ENCODE measurements around the gene SERPINA12. TPM values are rescaled to one million over a fixed set of nuclear protein-coding genes. Genes with fewer than 3 reads are reported as not detected.

Gene SERPINA12
- total and polyA plus RNA-seq, 4 donors: 0.13 TPM; not detected in 3

GRCh38 chr14:94501588-94502516 is 7.4 kb downstream of the SERPINA12 start:
- no peaks in the 10 kb centered on the region for H3K27me3 ChIP-seq (ENCODE audit: control insufficient read depth, insufficient read depth, low read length)
- H3K9me3 ChIP-seq (ENCODE audit: control insufficient read depth, insufficient read depth, low read length): no peaks in the 10 kb centered on the region
- H3K4me1 ChIP-seq (ENCODE audit: control insufficient read depth, insufficient read depth, low read length): no peaks in the 10 kb centered on the region

GRCh38 chr14:94500264-94500663 is 9.0 kb downstream of the SERPINA12 start:
- H3K36me3 ChIP-seq (ENCODE audit: control insufficient read depth, insufficient read depth, low read length): no peaks in the 10 kb centered on the region
- DNase-seq (ENCODE audit: low read depth in 4 of 6, low spot score in 6 of 6): no peak
- H3K27ac ChIP-seq (ENCODE audit: low read depth, low read length): no peak overlapping the region
- no peaks in the 10 kb centered on the region for H3K27me3 ChIP-seq (ENCODE audit: control insufficient read depth, insufficient read depth, low read length)
- H3K9me3 ChIP-seq (ENCODE audit: control insufficient read depth, insufficient read depth, low read length): no peaks in the 10 kb centered on the region
- H3K4me3 ChIP-seq (ENCODE audit: low read depth, low read length): no peak overlapping the region
- no peaks in the 10 kb centered on the region for H3K4me1 ChIP-seq (ENCODE audit: control insufficient read depth, insufficient read depth, low read length)
- 97% methylated on average over 3 of the region's 3 CpGs for whole genome bisulfite sequencing (ENCODE audit: insufficient coverage)

More at GRCh38 chr14:94501588-94502516, 7.4 kb downstream of the SERPINA12 start:
- no peak overlapping the region for H3K4me3 ChIP-seq (ENCODE audit: low read depth, low read length)
- H3K27ac ChIP-seq (ENCODE audit: low read depth, low read length): no peak overlapping the region
- WGBS (ENCODE audit: insufficient coverage): 84% methylated on average over 12 of the region's 16 CpGs
- no peaks in the 10 kb centered on the region for H3K36me3 ChIP-seq (ENCODE audit: control insufficient read depth, insufficient read depth, low read length)
- no peak for DNase-seq (ENCODE audit: low read depth in 4 of 6, low spot score in 6 of 6)

DNA sequence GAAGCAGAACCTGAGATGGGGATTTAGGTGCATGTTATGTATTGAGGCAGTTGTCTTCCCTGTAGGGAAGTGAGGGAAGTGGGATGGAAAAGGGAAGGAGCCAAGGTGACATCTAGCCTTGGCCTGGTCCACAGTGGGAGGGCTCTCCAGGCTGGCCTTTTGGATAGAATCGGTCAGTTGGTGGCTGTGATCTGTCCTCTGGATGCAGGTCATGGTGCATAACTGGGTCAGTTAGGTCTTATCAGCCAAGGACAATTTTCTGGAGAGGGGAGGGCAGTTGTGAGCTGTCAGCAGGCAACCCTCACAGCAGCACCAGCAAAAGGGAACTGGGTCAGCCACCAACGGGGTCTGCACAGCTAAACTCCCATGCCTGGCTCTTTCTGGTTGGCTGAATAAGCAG is 9.6 kb downstream of the SERPINA12 start:
- Histone ChIP-seq H3K36me3 (ENCODE audit: control insufficient read depth, insufficient read depth, low read length) (no peaks in the 10 kb centered on the region), H3K4me3 (ENCODE audit: low read depth, low read length) (no peak overlapping the region), H3K27me3 (ENCODE audit: control insufficient read depth, insufficient read depth, low read length) (no peaks in the 10 kb centered on the region), H3K9me3 (ENCODE audit: control insufficient read depth, insufficient read depth, low read length) (no peaks in the 10 kb centered on the region), H3K27ac (ENCODE audit: low read depth, low read length) (no peak overlapping the region), H3K4me1 (ENCODE audit: control insufficient read depth, insufficient read depth, low read length) (no peaks in the 10 kb centered on the region)
- DNase-seq (ENCODE audit: low read depth in 4 of 6, low spot score in 6 of 6): no peak
- 96% methylated on average over 2 of the region's 2 CpGs for WGBS (ENCODE audit: insufficient coverage)

DNA sequence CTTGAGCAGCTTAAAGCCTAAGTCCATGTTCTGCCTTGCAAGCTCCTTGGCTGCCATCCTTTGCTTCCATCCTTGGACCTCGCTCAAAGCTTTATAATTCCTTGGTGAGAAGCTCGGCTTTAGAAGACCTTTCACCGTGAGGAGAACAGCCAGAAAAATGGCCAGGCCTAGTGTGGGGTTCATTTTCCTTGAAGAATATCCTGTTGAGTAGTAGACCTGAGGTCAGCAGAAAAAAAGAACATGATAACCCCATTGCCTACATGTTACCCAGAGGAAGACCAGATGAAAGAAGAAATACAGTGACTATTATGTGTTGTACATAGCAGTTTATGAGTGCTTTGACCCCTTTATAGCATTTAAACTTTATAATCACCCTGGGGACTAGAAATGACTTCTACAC is 11.1 kb downstream of the SERPINA12 start:
- no peak for DNase-seq (ENCODE audit: low read depth in 4 of 6, low spot score in 6 of 6)
- no peak overlapping the region for H3K4me3 ChIP-seq (ENCODE audit: low read depth, low read length)
- no peaks in the 10 kb centered on the region for H3K9me3 ChIP-seq (ENCODE audit: control insufficient read depth, insufficient read depth, low read length)
- no peaks in the 10 kb centered on the region for H3K36me3 ChIP-seq (ENCODE audit: control insufficient read depth, insufficient read depth, low read length)
- no peaks in the 10 kb centered on the region for H3K4me1 ChIP-seq (ENCODE audit: control insufficient read depth, insufficient read depth, low read length)
- WGBS (ENCODE audit: insufficient coverage): 92% methylated on average over 3 of the region's 3 CpGs
- H3K27me3 ChIP-seq (ENCODE audit: control insufficient read depth, insufficient read depth, low read length): no peaks in the 10 kb centered on the region
- no peak overlapping the region for H3K27ac ChIP-seq (ENCODE audit: low read depth, low read length)

DNA sequence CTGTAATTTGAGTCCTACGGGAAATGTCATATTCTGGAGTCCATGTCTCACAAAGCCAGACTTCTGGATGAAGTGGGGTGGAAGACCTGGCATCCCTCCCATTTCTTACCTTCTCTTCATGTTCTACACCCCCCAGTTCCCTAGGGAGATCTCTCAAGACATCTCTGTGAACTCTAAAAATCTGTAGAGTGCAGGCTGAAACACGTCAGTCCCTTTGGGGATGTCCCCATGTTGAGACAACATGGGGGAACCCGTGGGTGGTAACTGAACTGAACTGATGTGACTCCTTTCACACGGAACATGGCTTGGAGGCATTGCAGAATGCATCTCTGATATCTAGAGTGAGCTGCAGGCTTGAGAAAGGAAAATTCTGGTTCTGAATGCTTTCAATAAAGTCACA is 15.2 kb downstream of the SERPINA12 start:
- Histone ChIP-seq H3K27me3 (ENCODE audit: control insufficient read depth, insufficient read depth, low read length) (no peaks in the 10 kb centered on the region), H3K4me3 (ENCODE audit: low read depth, low read length) (no peak overlapping the region), H3K4me1 (ENCODE audit: control insufficient read depth, insufficient read depth, low read length) (no peaks in the 10 kb centered on the region), H3K27ac (ENCODE audit: low read depth, low read length) (no peak overlapping the region), H3K36me3 (ENCODE audit: control insufficient read depth, insufficient read depth, low read length) (no peaks in the 10 kb centered on the region), H3K9me3 (ENCODE audit: control insufficient read depth, insufficient read depth, low read length) (no peaks in the 10 kb centered on the region)
- DNase-seq (ENCODE audit: low read depth in 4 of 6, low spot score in 6 of 6): no peak
- 79% methylated on average over 3 of the region's 4 CpGs for WGBS (ENCODE audit: insufficient coverage)

- 75% methylated on average over 4 of the region's 4 CpGs for WGBS (ENCODE audit: insufficient coverage)
- DNase-seq (ENCODE audit: low read depth in 4 of 6, low spot score in 6 of 6): no peak
- H3K27ac ChIP-seq (ENCODE audit: low read depth, low read length): no peak overlapping the region
These were observed 17.8 kb downstream of the SERPINA12 start for GRCh38 chr14:94491511-94491910.

GRCh38 chr14:94489336-94489735 is 19.9 kb downstream of the SERPINA12 start:
- no peak overlapping the region for H3K27ac ChIP-seq (ENCODE audit: low read depth, low read length)
- no peaks in the 10 kb centered on the region for H3K9me3 ChIP-seq (ENCODE audit: control insufficient read depth, insufficient read depth, low read length)
- 81% methylated on average over 11 of the region's 11 CpGs for WGBS (ENCODE audit: insufficient coverage)
- no peak overlapping the region for H3K4me3 ChIP-seq (ENCODE audit: low read depth, low read length)
- no peaks in the 10 kb centered on the region for H3K36me3 ChIP-seq (ENCODE audit: control insufficient read depth, insufficient read depth, low read length)
- H3K27me3 ChIP-seq (ENCODE audit: control insufficient read depth, insufficient read depth, low read length): peaks cover 3% of the 10 kb centered on the region
- no peak for DNase-seq (ENCODE audit: low read depth in 4 of 6, low spot score in 6 of 6)
- H3K4me1 ChIP-seq (ENCODE audit: control insufficient read depth, insufficient read depth, low read length): peaks cover 22% of the 10 kb centered on the region

More at GRCh38 chr14:94491511-94491910, 17.8 kb downstream of the SERPINA12 start:
- H3K27me3 ChIP-seq (ENCODE audit: control insufficient read depth, insufficient read depth, low read length): peaks cover 3% of the 10 kb centered on the region
- H3K9me3 ChIP-seq (ENCODE audit: control insufficient read depth, insufficient read depth, low read length): no peaks in the 10 kb centered on the region
- H3K4me3 ChIP-seq (ENCODE audit: low read depth, low read length): no peak overlapping the region
- H3K4me1 ChIP-seq (ENCODE audit: control insufficient read depth, insufficient read depth, low read length): peaks cover 12% of the 10 kb centered on the region
- no peaks in the 10 kb centered on the region for H3K36me3 ChIP-seq (ENCODE audit: control insufficient read depth, insufficient read depth, low read length)

- peak in 1 of 6 donors; percentile 11 for DNase-seq (ENCODE audit: low read depth in 4 of 6, low spot score in 6 of 6)
- peaks cover 3% of the 10 kb centered on the region for H3K27me3 ChIP-seq (ENCODE audit: control insufficient read depth, insufficient read depth, low read length)
- 44% methylated on average over 4 of the region's 5 CpGs for WGBS (ENCODE audit: insufficient coverage)
- no peak overlapping the region for H3K4me3 ChIP-seq (ENCODE audit: low read depth, low read length)
- no peaks in the 10 kb centered on the region for H3K36me3 ChIP-seq (ENCODE audit: control insufficient read depth, insufficient read depth, low read length)
- H3K27ac ChIP-seq (ENCODE audit: low read depth, low read length): no peak overlapping the region
- no peaks in the 10 kb centered on the region for H3K9me3 ChIP-seq (ENCODE audit: control insufficient read depth, insufficient read depth, low read length)
- H3K4me1 ChIP-seq (ENCODE audit: control insufficient read depth, insufficient read depth, low read length): peaks cover 22% of the 10 kb centered on the region
These were observed 22.4 kb downstream of the SERPINA12 start for GRCh38 chr14:94486883-94487282.

- H3K27me3 ChIP-seq (ENCODE audit: control insufficient read depth, insufficient read depth, low read length): peaks cover 3% of the 10 kb centered on the region
- whole genome bisulfite sequencing (ENCODE audit: insufficient coverage): 18% methylated on average over 26 of the region's 26 CpGs
These were observed 23.1 kb downstream of the SERPINA12 start for GRCh38 chr14:94485944-94486841.

More at GRCh38 chr14:94485944-94486841, 23.1 kb downstream of the SERPINA12 start:
- peak; percentile 39 to 85 (median 48) for DNase-seq (ENCODE audit: low read depth in 4 of 6, low spot score in 6 of 6)
- H3K27ac ChIP-seq (ENCODE audit: low read depth, low read length): no peak overlapping the region
- H3K4me1 ChIP-seq (ENCODE audit: control insufficient read depth, insufficient read depth, low read length): peaks cover 22% of the 10 kb centered on the region
- H3K9me3 ChIP-seq (ENCODE audit: control insufficient read depth, insufficient read depth, low read length): no peaks in the 10 kb centered on the region
- no peaks in the 10 kb centered on the region for H3K36me3 ChIP-seq (ENCODE audit: control insufficient read depth, insufficient read depth, low read length)
- H3K4me3 ChIP-seq (ENCODE audit: low read depth, low read length): no peak overlapping the region

All from spinal cord (tissue), 10 donors.